Measurements from ENCODE around the gene CHRNE.

CHRNE gene

DNA sequence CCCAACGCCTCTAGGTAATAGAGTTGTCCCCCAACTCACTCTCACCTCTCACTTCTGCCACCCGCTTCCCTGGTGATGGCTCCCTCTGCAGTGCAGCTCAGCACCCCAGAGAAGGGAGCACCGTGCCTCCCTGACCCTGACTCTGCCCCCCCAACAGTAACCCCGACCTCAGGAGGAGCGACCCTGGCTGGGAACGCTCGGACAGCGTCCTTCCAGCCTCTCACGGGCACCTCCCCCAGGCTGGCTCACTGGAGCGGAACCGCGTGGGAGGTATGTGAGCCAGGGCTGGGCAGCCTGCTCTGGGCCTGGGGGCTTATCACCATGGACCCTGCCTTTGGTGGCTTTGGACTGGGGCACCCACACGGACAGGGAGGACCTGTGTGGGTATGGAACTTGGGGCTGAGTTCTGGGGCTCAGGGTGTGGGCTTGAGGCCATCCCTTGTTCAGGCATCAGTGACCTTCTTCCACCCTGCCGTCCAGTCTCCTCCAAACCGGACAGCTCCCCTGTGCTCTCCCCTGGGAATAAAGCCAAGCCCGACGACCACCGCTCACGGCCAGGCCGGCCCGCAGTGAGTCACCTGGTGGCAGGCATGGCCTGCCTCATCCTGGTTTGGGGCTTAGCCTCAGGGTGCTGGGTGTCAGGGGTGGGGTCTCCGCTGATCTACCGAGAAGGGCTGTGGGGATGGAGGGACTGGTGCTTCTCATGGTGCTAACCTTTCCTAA lies 10.2 kb downstream of the CHRNE start:
- Histone ChIP-seq H3K4me3 (no peak overlapping the region), H3K4me1 (peaks cover 5% of the 10 kb centered on the region; the same call in 1 of the 2 replicates), H3K9ac (no peak overlapping the region), H3K27me3 (no peaks in the 10 kb centered on the region), H4K20me1 (no peaks in the 10 kb centered on the region), H3K36me3 (peaks cover 94% of the 10 kb centered on the region), H3K9me3 (no peaks in the 10 kb centered on the region), H3K4me2 (no peak overlapping the region), H3K27ac (no peak overlapping the region)
- TF ChIP-seq Cebpa-rat (IDR thresholded peaks at IDR 0.05) = no peak

DNA sequence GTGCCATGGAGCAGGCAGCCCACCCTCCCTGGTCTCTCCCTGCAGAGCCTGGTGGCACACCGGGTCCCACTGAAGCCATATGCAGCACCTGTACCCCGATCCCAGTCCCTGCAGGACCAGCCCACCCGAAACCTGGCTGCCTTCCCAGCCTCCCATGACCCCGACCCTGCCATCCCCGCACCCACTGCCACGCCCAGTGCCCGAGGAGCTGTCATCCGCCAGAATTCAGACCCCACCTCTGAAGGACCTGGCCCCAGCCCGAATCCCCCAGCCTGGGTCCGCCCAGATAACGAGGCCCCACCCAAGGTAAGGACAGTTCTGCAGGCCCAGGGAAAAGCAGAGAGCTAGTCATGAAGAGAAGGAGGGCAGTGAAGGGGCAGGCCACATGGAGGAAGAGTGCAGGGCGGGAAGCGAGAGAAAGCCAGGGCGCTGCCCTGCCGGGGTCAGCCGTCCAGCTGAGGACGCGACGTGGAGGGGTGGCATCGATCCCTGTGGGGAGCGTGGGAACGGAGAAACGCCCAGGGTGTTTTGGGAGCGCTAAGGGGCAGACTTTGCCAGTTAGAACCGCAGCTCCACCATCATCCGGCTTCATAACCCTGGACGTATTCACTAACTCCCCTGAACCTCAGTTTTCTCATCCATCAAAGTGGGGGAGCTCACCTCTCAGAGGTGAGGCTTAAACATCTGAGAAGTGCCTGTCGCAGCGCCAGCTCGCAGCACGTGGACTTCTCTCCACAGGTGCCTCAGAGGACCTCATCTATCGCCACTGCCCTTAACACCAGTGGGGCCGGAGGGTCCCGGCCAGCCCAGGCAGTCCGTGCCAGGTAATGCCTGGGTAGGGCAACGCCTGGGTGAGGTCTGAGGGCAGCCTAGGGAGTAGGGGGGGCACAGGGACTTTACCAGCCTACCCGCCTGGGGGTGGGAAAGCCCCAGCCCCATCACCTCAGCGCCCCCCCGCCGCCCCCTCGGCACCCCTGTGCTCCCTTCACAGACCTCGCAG lies 11.2 kb downstream of the CHRNE start:
- no peaks in the 10 kb centered on the region for H4K20me1 ChIP-seq
- peaks cover 94% of the 10 kb centered on the region for H3K36me3 ChIP-seq
- H3K27ac ChIP-seq = no peak overlapping the region
- TF ChIP-seq Cebpa-rat (IDR thresholded peaks at IDR 0.05) = no peak
- no peaks in the 10 kb centered on the region for H3K9me3 ChIP-seq
- H3K4me1 ChIP-seq = peaks cover 5% of the 10 kb centered on the region; the same call in 1 of the 2 replicates
- no peaks in the 10 kb centered on the region for H3K27me3 ChIP-seq
- no peak overlapping the region for H3K4me2 ChIP-seq
- H3K9ac ChIP-seq = no peak overlapping the region
- H3K4me3 ChIP-seq = no peak overlapping the region

DNA sequence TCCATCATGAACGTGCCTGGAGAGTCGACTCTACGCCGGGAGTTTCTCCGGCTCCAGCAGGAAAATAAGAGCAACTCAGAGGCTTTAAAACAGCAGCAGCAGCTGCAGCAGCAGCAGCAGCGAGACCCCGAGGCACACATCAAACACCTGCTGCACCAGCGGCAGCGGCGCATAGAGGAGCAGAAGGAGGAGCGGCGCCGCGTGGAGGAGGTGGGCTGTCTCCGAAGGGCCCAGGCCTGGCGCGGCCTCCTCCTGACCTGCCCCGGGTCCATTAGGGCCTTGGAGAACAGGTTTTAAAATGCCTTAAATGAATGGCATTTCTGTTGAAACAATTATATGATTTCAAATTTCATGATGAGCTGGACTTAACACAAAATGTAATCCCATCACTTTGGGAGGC lies 15.3 kb downstream of the CHRNE start:
- no peak for TF ChIP-seq Cebpa-rat (IDR thresholded peaks at IDR 0.05)
- Histone ChIP-seq H3K4me3 (no peak overlapping the region), H4K20me1 (no peaks in the 10 kb centered on the region), H3K27ac (no peak overlapping the region), H3K9me3 (no peaks in the 10 kb centered on the region), H3K4me2 (no peak overlapping the region), H3K36me3 (peaks cover 82% of the 10 kb centered on the region), H3K4me1 (no peaks in the 10 kb centered on the region), H3K9ac (no peak overlapping the region), H3K27me3 (no peaks in the 10 kb centered on the region)

DNA sequence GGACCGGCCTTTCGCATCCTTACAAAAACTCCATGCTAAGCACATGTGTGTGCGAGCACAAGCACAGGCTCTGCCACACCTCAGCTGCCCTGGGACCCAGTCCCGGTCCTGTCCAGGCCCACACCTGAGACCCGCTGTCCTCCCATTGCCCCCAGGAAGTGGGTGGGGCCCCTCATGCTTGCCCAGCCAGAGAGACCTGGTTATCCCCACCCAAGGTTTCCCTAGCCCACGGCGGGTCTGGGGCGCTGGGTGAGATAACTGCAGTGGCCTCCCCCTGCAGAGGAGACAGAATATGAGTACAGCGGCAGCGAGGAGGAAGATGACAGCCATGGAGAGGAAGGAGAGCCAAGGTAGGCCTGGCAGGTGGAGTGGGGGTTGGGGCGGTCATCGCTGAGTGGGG lies 16.1 kb downstream of the CHRNE start:
- no peak for TF ChIP-seq Cebpa-rat (IDR thresholded peaks at IDR 0.05)
- Histone ChIP-seq H3K4me1 (no peaks in the 10 kb centered on the region), H3K27me3 (no peaks in the 10 kb centered on the region), H3K9ac (no peak overlapping the region), H4K20me1 (peaks cover 7% of the 10 kb centered on the region; the same call in 1 of the 2 replicates), H3K4me2 (no peak overlapping the region), H3K36me3 (peaks cover 81% of the 10 kb centered on the region), H3K4me3 (no peak overlapping the region), H3K27ac (no peak overlapping the region), H3K9me3 (no peaks in the 10 kb centered on the region)

DNA sequence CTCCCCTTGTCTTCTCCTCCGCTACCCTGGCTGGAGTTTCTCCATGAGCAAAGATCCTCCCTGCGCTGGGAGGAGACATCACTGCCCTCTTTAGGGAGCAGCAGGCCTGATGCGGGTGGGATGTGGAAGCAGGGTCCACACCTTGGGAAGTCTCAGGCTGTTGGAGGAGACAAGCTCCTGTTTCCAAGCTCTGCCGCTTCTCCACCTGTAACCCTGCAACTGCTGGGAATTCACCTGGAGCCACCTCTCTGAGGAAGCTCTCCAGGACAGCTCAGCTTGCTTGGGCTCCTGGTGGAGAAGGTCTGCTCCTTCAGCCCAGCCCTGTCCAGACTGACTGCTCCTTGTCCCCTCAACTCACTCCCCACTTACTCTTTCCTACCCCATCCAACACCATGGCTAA lies 18.4 kb downstream of the CHRNE start:
- peaks cover 6% of the 10 kb centered on the region for H3K4me1 ChIP-seq
- H3K9ac ChIP-seq = no peak overlapping the region
- no peak overlapping the region for H3K4me2 ChIP-seq
- TF ChIP-seq Cebpa-rat (IDR thresholded peaks at IDR 0.05) = no peak
- no peaks in the 10 kb centered on the region for H3K9me3 ChIP-seq
- H3K27me3 ChIP-seq = no peaks in the 10 kb centered on the region
- peaks cover 19% of the 10 kb centered on the region for H4K20me1 ChIP-seq
- H3K27ac ChIP-seq = no peak overlapping the region
- peaks cover 75% of the 10 kb centered on the region for H3K36me3 ChIP-seq
- no peak overlapping the region for H3K4me3 ChIP-seq

DNA sequence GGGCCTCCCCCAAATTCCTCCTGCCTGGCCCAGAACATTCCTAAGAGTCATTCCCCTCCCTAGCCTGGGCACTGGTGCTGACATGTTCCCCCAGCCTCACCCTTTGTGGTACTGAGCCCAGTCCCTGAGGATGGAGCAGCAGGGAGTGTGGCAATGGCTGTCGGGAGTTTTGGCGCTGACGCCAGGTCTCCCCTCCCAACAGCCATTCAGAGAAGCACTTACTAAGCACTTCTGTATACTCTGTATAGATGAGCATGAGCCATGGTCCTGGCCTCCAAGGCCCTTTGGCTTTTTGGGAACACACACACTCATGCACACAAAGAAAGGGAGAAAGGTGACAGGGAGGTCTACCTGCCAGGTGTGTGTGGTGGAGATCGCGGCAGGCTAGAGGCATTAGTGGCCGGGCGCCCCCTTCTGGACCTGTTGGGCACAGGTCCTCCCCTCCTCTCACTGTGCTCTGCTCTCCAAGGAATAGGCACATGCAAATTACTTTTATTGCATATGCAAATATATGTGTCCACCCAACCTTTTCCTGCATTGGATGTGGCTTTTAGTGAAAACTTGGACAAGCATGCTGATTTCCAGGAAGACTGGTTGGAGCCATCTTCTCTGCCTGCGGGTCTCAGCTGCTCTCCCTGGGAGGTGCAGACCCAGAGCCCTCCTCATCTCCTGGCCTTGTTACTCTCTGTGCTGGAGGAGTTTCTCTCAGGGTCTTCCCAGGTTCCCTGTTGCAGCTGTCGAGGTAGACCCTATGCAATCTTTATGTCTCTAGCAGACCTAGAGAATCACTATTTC lies 20.9 kb downstream of the CHRNE start:
- no peak overlapping the region for H3K27ac ChIP-seq
- H3K27me3 ChIP-seq = no peaks in the 10 kb centered on the region
- H3K4me1 ChIP-seq = peaks cover 25% of the 10 kb centered on the region
- no peak overlapping the region for H3K4me2 ChIP-seq
- H4K20me1 ChIP-seq = peaks cover 44% of the 10 kb centered on the region
- no peak for TF ChIP-seq Cebpa-rat (IDR thresholded peaks at IDR 0.05)
- H3K9ac ChIP-seq = no peak overlapping the region
- H3K4me3 ChIP-seq = no peak overlapping the region
- H3K36me3 ChIP-seq = peaks cover 60% of the 10 kb centered on the region
- no peaks in the 10 kb centered on the region for H3K9me3 ChIP-seq

DNA sequence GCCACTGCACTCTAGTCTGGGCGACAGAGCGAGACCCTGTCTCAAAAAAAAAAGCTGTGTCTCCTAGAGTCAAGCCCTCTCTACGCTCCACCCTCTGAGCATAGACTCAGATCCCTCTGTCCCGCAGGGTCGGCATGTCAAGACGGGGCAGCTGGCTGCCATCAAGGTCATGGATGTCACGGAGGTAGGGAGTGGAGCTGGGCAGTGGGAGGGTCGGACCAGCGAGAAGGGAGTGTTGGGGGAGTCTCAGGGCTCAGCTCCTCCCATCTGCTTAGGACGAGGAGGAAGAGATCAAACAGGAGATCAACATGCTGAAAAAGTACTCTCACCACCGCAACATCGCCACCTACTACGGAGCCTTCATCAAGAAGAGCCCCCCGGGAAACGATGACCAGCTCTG lies 22.0 kb downstream of the CHRNE start:
- Histone ChIP-seq H4K20me1 (peaks cover 55% of the 10 kb centered on the region), H3K9ac (no peak overlapping the region), H3K4me3 (no peak overlapping the region), H3K4me2 (no peak overlapping the region), H3K4me1 (peaks cover 34% of the 10 kb centered on the region), H3K27me3 (no peaks in the 10 kb centered on the region), H3K27ac (no peak overlapping the region), H3K36me3 (peaks cover 49% of the 10 kb centered on the region), H3K9me3 (no peaks in the 10 kb centered on the region)
- no peak for TF ChIP-seq Cebpa-rat (IDR thresholded peaks at IDR 0.05)

DNA sequence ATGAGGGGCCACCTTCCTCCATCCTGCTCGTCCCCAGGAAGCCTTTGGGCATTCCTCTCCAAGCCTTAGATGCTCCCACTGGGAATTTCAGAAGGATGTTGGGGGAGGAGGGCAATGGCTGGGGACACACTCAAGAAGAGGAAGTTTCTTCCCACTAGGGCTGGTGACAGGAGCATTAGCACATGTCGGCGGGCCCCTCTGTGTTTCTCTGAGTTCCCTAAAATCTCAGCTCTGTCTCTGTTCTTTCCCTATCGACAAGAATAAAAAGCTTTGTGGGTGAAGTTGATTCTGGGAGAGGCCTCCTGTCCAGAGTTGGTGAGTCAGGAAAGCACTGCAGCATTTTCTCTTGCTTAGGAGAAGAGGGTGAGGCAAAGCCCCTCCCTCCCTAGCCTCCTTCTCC lies 23.3 kb downstream of the CHRNE start:
- no peak overlapping the region for H3K4me3 ChIP-seq
- H3K9ac ChIP-seq = no peak overlapping the region
- H3K4me1 ChIP-seq = peaks cover 34% of the 10 kb centered on the region
- TF ChIP-seq Cebpa-rat (IDR thresholded peaks at IDR 0.05) = no peak
- peak overlapping the region; percentile 74 for H3K4me2 ChIP-seq
- H4K20me1 ChIP-seq = peaks cover 62% of the 10 kb centered on the region
- peaks cover 37% of the 10 kb centered on the region for H3K36me3 ChIP-seq
- no peak overlapping the region for H3K27ac ChIP-seq
- no peaks in the 10 kb centered on the region for H3K9me3 ChIP-seq
- H3K27me3 ChIP-seq = no peaks in the 10 kb centered on the region

DNA sequence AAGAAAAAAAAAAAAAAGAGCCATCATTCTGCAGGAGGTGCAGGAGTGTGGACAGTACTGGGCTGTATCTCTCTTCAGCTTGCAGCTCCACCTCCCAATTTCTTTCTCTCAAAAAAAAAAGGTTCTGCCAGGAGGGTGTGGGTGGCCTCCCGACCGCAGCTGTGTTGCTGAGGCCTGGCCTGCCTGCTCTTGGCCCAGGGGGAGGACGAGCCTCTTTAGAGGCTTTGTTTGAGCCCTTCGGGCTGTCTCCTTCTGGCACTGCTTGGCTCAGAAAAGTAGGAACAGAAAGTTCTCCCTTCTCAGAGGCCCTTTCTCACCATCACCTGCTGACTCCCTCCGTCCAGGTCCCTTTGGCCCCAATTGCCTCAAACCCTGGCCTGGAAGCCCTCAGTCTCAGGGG lies 25.8 kb downstream of the CHRNE start:
- H3K27ac ChIP-seq = no peak overlapping the region
- no peaks in the 10 kb centered on the region for H3K9me3 ChIP-seq
- H3K4me3 ChIP-seq = no peak overlapping the region
- H4K20me1 ChIP-seq = peaks cover 78% of the 10 kb centered on the region
- no peak for TF ChIP-seq Cebpa-rat (IDR thresholded peaks at IDR 0.05)
- peaks cover 34% of the 10 kb centered on the region for H3K4me1 ChIP-seq
- no peaks in the 10 kb centered on the region for H3K27me3 ChIP-seq
- H3K9ac ChIP-seq = no peak overlapping the region
- H3K4me2 ChIP-seq = peak overlapping the region; percentile 37; the same call in 1 of the 2 replicates
- peaks cover 28% of the 10 kb centered on the region for H3K36me3 ChIP-seq
